IPS-20b (cell line): ENCODE results near the gene KCNMB1.

ENCODE experiments used
- H3K27ac ChIP-seq: one replicate; pipeline ENCODE4 v1.5.1; 2013; ENCODE audit warnings: low read length
- H3K27me3 ChIP-seq: 2 replicates; pipeline ENCODE4 v1.6.1; 2013; ENCODE audit warnings: mild to moderate bottlenecking, low read length, inconsistent platforms; ENCODE audit not compliant: insufficient read depth
- H3K36me3 ChIP-seq: 2 replicates; pipeline ENCODE4 v1.6.1; 2013; ENCODE audit warnings: low read depth, mild to moderate bottlenecking, inconsistent platforms, low read length, moderate library complexity; ENCODE audit not compliant: insufficient read depth
- H3K4me1 ChIP-seq: 2 replicates; pipeline ENCODE4 v1.6.1; 2013; ENCODE audit warnings: mild to moderate bottlenecking, control low read depth, inconsistent platforms, low read length, moderate library complexity; ENCODE audit not compliant: insufficient read depth
- H3K4me3 ChIP-seq: 2 replicates; pipeline ENCODE4 v1.5.1; 2013; ENCODE audit warnings: mild to moderate bottlenecking, low read length, inconsistent platforms
- H3K9ac ChIP-seq: 2 replicates; pipeline ENCODE4 v1.6.1; 2013; ENCODE audit warnings: low read depth, mild to moderate bottlenecking, inconsistent platforms, low read length, moderate library complexity
- H3K9me3 ChIP-seq: 2 replicates; pipeline ENCODE4 v1.6.1; 2013; ENCODE audit warnings: mild to moderate bottlenecking, low read depth, low read length, inconsistent platforms; ENCODE audit not compliant: insufficient read depth

The KCNMB1 gene

GRCh38 chr5:170413897-170414296 is 24.7 kb upstream of the KCNMB1 start:
- no peak overlapping the region for H3K9ac ChIP-seq
- H3K4me3 ChIP-seq, result no peak overlapping the region
- no peaks in the 10 kb centered on the region for H3K4me1 ChIP-seq
- no peak overlapping the region for H3K27ac ChIP-seq
- no peaks in the 10 kb centered on the region for H3K27me3 ChIP-seq
- no peaks in the 10 kb centered on the region for H3K9me3 ChIP-seq
- no peaks in the 10 kb centered on the region for H3K36me3 ChIP-seq

DNA sequence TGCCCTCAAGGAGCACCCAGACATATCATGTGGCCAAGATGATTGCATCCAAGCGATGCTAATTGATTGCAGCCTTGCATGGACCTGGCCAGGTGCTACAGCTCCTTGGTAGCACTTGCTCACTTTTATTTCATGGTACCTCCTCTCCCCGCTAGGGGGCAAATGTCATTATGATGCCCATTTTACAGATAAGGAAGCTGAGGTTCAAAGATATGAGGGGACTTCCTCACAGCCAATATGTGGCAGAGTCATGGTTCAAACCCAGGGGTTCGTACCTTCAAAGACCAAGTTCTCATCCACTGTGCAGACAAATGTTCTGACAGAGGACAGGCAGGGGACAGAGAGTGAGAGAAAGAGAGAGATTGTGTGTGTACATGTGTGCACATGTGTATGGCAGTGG is 21.9 kb upstream of the KCNMB1 start:
- H3K4me3 ChIP-seq, result no peak overlapping the region
- peaks cover 13% of the 10 kb centered on the region for H3K4me1 ChIP-seq
- H3K9ac ChIP-seq, result no peak overlapping the region
- H3K27me3 ChIP-seq, result no peaks in the 10 kb centered on the region
- no peaks in the 10 kb centered on the region for H3K9me3 ChIP-seq
- H3K27ac ChIP-seq, result no peak overlapping the region
- no peaks in the 10 kb centered on the region for H3K36me3 ChIP-seq

GRCh38 chr5:170410401-170410800 is 21.2 kb upstream of the KCNMB1 start:
- no peak overlapping the region for H3K9ac ChIP-seq
- no peak overlapping the region for H3K4me3 ChIP-seq
- H3K36me3 ChIP-seq, result no peaks in the 10 kb centered on the region
- 0 out of 2 replicates have a peak, but pooled peaks cover 4% of the 10 kb centered on the region for H3K27me3 ChIP-seq
- H3K27ac ChIP-seq, result no peak overlapping the region
- no peaks in the 10 kb centered on the region for H3K9me3 ChIP-seq
- peaks cover 13% of the 10 kb centered on the region for H3K4me1 ChIP-seq

GRCh38 chr5:170408877-170409660 is 19.9 kb upstream of the KCNMB1 start:
- Histone ChIP-seq H3K36me3 (no peaks in the 10 kb centered on the region), H3K9ac (no peak overlapping the region), H3K27me3 (0 out of 2 replicates have a peak, but pooled peaks cover 4% of the 10 kb centered on the region), H3K4me3 (no peak overlapping the region; the same call in 1 of the 2 replicates), H3K9me3 (no peaks in the 10 kb centered on the region), H3K27ac (no peak overlapping the region), H3K4me1 (peaks cover 13% of the 10 kb centered on the region)

- Histone ChIP-seq H3K9me3 (no peaks in the 10 kb centered on the region), H3K27me3 (0 out of 2 replicates have a peak, but pooled peaks cover 4% of the 10 kb centered on the region), H3K9ac (no peak overlapping the region), H3K27ac (no peak overlapping the region), H3K4me1 (peaks cover 13% of the 10 kb centered on the region), H3K36me3 (no peaks in the 10 kb centered on the region), H3K4me3 (peak overlapping the region; percentile 9)
Observed at GRCh38 chr5:170408226-170408625, 19.1 kb upstream of the KCNMB1 start.

DNA sequence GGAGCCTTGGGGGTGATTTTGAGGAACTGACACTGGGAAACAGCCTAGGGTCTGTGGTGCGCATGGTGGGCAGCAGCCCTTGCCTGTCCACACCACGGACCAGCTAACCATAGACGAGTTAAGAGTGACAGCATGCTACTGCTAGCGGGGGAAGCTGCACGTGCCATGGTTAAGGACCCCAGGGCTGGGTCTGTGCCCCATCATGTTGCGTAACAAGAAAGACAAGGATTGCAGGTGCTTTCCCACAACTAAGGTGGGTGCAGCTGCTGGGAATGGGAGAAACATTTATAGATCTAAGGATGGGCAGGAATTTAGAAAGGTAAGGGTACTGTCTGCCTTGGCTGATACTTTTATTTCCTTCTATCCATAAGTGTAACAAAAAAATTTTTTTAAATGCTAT is 17.9 kb upstream of the KCNMB1 start:
- Histone ChIP-seq H3K4me1 (peaks cover 13% of the 10 kb centered on the region), H3K4me3 (no peak overlapping the region)

DNA sequence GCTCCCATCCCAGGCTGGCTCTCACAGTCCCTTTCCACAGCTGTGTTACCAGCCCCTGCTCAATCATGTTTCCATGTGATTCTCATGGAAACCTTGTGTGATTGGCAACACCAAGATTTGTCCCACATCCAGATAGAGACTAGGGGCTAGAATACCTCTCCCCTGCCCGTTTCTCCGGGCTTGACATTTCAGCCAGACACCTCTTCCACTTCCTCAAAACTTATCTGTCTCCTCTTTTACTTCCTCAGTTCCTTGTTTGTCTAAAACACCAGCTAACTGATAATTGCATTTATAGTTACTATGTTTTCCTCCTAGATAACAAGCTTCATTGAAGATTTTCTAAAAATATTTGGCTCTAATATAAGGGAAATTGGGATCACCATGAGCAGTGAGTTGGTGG is 16.6 kb upstream of the KCNMB1 start:
- Histone ChIP-seq H3K9ac (no peak overlapping the region), H3K36me3 (no peaks in the 10 kb centered on the region), H3K9me3 (no peaks in the 10 kb centered on the region), H3K4me3 (no peak overlapping the region), H3K27me3 (0 out of 2 replicates have a peak, but pooled peaks cover 4% of the 10 kb centered on the region), H3K27ac (no peak overlapping the region), H3K4me1 (peaks cover 13% of the 10 kb centered on the region)

More for the DNA sequence above, 17.9 kb upstream of the KCNMB1 start:
- H3K27ac ChIP-seq, result no peak overlapping the region
- no peaks in the 10 kb centered on the region for H3K36me3 ChIP-seq
- H3K9me3 ChIP-seq, result no peaks in the 10 kb centered on the region
- no peak overlapping the region for H3K9ac ChIP-seq
- H3K27me3 ChIP-seq, result 0 out of 2 replicates have a peak, but pooled peaks cover 4% of the 10 kb centered on the region

DNA sequence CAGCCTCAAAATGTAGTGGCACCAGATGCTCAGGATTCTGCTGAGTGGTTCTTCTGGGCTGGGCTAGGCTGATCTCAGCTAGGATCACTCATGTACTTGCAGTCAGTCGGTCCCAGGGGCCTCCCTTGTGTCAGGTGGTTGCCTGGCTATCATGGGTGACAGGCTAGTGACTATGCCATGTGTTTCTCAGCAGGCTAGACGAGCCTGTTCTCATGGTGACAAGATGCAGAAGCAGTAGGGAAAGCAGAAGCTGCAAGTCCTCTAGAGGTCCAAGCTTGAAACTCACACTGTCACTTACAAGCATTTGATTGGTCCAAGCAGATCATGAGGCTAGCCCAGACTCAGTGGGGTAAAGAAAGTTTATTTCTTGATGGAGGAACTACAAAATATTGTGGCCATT is 15.2 kb upstream of the KCNMB1 start:
- Histone ChIP-seq H3K4me3 (no peak overlapping the region), H3K27ac (no peak overlapping the region), H3K27me3 (0 out of 2 replicates have a peak, but pooled peaks cover 4% of the 10 kb centered on the region), H3K36me3 (no peaks in the 10 kb centered on the region), H3K9ac (no peak overlapping the region), H3K9me3 (no peaks in the 10 kb centered on the region), H3K4me1 (peaks cover 13% of the 10 kb centered on the region)

GRCh38 chr5:170403675-170404074 is 14.5 kb upstream of the KCNMB1 start:
- Histone ChIP-seq H3K27ac (no peak overlapping the region), H3K4me1 (peaks cover 16% of the 10 kb centered on the region), H3K27me3 (0 out of 2 replicates have a peak, but pooled peaks cover 4% of the 10 kb centered on the region), H3K36me3 (no peaks in the 10 kb centered on the region), H3K9ac (no peak overlapping the region), H3K4me3 (no peak overlapping the region), H3K9me3 (no peaks in the 10 kb centered on the region)

- Histone ChIP-seq H3K27ac (no peak overlapping the region), H3K9me3 (no peaks in the 10 kb centered on the region), H3K27me3 (0 out of 2 replicates have a peak, but pooled peaks cover 4% of the 10 kb centered on the region), H3K4me1 (peaks cover 17% of the 10 kb centered on the region; the same call in 1 of the 2 replicates), H3K36me3 (no peaks in the 10 kb centered on the region), H3K4me3 (no peak overlapping the region), H3K9ac (no peak overlapping the region)
Observed at GRCh38 chr5:170402508-170402907, 13.3 kb upstream of the KCNMB1 start.

GRCh38 chr5:170397059-170397458 is 7.9 kb upstream of the KCNMB1 start:
- Histone ChIP-seq H3K4me3 (peak overlapping the region; percentile 19), H3K4me1 (peaks cover 46% of the 10 kb centered on the region), H3K36me3 (no peaks in the 10 kb centered on the region), H3K9me3 (no peaks in the 10 kb centered on the region), H3K9ac (no peak overlapping the region), H3K27me3 (no peaks in the 10 kb centered on the region), H3K27ac (no peak overlapping the region)

GRCh38 chr5:170393958-170394357 is 4.8 kb upstream of the KCNMB1 start:
- no peak overlapping the region for H3K9ac ChIP-seq
- H3K4me1 ChIP-seq, result peaks cover 44% of the 10 kb centered on the region
- no peak overlapping the region for H3K4me3 ChIP-seq
- H3K36me3 ChIP-seq, result no peaks in the 10 kb centered on the region
- H3K27me3 ChIP-seq, result no peaks in the 10 kb centered on the region
- H3K9me3 ChIP-seq, result no peaks in the 10 kb centered on the region
- H3K27ac ChIP-seq, result no peak overlapping the region
